NOMO-1 (cell line): ENCODE data around the gene GALNT2.

Source experiments
- DNase-seq, 2 experiments: peaks; one replicate each; lab custom pipeline; 2025; ENCODE audit not compliant: unreplicated experiment in 2 of 2; lab: John Stamatoyannopoulos, UW

The GALNT2 gene

DNA sequence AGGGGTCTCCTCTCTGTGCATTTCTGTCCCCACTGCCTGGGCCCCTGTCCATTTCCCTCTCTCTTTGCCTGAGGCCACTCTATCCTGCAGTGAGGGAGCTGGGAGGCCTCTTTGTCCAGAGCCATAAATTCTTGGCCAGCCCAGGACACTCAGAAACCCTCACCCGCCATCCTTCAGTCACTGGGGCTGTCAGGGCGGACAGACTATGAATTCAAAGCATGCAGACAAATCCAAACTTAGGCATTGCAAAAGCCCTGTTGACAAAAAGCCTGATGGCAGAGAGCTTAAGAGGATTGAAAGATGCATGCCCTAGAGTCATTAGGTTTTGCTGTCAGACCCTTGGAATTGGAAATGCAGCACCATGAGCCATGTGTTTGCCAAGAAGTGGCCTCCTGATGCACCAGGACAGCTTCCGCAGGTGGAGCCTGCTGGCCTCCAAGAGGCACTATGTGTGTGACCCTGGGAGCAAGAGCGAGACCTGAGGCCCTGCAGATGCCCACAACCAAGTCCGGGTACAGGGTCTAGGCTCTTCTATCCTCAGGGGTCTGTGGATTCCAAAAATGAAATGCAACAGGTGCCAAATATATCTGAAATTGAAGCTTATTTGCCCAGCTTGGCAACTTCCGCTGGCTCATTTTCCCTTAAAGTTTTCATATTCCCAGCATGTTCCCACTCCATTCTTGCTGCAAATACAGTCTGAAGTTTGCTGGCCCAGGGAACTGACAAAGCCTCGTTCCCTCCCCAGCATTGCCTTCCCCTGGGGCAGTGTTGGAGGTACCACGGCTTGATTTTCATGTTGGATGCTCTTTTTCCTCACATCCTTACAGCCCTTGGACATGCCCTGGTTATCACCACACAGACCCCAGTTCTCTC is 181.2 kb downstream of the GALNT2 start:
- no peak for DNase-seq

DNA sequence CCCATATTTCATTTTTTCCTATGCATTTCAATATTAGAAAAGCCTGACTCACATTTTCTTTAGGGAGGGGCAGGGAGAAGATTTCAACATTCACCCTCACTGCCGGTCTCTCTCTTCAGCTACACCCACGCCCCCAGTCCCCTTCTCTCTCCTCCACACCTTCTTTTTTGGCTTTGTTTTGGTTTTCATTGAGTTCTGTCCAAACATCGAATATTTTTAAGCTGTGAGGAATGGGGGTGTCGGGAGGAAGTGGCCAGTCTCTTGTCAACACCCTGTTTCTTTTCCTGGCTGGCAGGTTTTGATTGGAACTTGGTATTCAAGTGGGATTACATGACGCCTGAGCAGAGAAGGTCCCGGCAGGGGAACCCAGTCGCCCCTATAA is 181.8 kb downstream of the GALNT2 start:
- no peak for DNase-seq

DNA sequence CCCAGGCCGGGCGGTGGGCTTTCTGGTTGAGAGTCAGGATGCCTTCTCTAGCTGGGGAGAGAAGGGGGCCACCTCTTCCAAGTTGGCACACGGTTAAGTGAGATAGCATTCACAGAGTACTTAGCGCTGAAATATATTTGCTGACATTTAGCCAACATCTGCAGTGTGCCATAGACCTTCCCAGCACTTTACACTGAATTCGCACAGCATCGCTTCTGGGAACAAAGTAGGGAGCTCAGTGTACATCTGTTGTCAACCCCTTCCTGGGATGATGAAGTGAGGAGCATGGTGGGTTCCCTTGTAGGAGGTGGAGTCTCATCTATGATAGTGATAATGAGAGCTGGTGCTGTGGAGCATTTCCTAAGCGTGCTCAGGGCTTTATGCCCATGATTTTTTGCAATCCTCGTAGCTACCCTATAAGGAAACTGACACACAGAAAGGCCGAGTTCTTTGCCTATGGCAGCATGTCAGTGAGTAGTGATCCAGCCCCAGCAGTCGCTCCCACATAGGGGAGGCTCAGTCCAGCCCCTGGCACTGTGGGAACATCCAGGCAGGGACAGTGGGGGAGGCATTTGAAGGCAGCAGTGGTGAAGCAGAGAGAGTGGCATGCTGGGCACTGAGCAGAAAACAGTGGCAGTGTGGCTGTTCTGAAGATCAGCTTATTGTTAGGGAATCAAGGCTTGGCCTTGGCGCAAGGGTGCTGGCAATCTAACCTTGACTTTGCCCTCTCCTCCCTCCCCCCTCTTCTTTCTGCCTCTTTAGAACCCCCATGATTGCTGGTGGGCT is 182.8 kb downstream of the GALNT2 start:
- no peak for DNase-seq

DNA sequence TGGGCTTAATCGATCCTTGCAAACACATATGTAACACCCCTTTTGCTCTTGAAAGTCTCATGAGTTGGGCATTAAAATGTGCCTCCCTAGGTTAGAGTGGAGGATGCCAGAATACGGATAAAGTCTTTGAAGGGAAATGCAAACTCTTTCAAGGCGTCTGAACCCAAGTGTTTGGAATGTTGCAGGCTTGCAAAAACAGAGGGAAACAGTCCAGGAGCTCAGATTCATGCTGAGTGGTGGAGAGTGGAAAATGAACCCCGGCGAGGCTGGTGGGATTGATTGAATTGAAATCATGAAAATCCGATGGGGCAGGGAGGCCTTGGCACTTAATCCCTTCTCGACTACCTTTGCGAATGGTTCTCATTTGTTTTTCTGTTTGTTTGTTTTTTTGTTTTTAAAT is 183.6 kb downstream of the GALNT2 start:
- no peak for DNase-seq

DNA sequence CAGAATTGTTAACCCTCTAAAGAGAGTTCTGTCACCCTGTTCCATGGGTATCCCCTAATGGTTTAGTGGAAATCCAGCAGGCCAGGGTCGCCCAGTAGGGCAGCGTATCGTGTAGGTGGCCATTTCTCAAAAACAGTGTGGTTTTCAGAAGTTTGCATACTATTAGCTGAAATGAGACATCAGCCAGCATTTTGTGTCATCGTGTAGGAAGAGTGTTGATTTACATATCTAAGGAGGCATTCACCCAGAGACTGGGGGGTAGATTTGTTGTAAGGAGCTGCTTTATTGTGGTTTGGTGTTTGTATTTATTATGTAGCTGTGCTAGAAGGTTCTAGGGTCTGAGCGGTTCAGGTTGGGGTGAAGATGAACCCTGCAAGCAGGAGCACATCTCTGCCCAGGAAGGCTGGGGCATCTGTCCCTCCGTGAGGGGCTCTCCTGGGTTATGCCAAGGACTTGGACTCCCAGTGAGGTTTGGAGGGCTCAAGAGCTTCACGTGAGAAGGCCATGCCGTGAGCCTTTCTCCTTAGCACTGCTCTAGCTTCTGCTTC is 184.7 kb downstream of the GALNT2 start:
- no peak for DNase-seq

DNA sequence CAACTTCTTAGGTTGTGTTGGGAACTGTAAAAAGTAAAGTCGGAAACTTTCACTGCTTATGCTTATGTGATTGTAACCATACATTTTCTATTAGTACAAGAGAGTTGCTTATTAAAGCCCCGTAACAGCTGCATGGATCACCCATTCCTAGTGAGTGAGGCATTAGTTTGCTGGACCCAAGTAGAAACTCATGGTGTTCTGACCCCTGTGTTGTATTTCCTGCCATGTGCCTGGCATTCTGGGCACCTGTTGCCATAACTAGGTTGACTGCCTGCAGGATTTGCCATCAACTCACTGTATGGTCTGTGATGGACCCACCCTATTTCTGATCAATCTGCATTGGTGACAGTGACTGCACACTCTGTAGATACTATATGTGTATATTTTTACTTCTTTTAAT is 186.1 kb downstream of the GALNT2 start:
- DNase-seq = no peak

DNA sequence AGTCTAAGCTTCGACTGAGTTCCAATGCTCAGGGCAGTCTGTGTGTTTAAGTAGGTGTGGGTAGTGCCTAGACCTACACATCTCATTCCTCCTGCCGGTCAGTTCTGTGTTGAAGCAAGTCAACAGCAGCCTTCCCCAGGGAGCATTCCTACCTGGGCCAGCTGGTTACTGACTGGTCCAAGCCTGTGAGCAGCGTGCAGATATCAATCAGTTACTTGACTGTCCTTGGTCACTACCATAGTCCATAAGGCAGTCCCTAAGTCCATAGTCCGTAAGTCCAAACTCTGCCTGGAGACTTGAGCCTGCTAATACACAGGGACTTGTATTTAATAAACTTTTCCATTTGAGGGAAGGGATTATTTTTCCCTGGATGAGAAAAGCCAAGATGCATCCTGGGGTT is 187.2 kb downstream of the GALNT2 start:
- no peak for DNase-seq

DNA sequence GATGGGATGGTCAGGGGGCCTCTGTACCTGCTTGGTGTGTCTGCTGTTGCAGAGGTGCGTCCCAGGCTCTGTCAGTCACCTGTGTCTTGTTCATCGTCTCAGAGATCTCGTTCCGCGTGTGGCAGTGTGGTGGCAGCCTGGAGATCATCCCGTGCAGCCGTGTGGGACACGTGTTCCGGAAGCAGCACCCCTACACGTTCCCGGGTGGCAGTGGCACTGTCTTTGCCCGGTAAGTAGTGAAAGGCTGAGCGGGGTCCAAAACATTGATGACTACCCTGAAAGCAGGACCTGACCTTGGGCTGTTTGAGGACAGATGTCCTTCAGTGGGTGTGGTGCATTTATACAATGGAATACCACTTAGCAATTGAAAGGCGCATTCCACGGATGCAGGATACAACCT is 188.1 kb downstream of the GALNT2 start:
- DNase-seq = no peak

DNA sequence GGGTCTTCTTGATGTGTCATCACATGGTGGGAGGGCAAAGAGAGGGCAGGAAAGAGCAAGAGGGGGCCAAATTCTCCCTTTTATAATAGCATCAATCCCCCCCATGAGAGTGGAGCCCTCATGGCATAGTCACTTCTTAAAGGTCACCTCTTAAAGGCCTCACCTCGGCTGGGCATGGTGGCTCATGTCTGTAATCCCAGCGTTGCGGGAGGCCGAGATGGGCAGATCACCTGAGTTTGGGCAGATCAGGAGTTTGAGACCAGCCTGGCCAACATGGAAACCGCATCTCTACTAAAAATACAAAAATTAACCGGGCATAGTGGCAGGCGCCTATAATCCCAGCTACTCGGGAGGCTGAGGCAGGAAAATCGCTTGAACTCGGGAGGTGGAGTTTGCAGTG is 189.0 kb downstream of the GALNT2 start:
- no peak for DNase-seq

DNA sequence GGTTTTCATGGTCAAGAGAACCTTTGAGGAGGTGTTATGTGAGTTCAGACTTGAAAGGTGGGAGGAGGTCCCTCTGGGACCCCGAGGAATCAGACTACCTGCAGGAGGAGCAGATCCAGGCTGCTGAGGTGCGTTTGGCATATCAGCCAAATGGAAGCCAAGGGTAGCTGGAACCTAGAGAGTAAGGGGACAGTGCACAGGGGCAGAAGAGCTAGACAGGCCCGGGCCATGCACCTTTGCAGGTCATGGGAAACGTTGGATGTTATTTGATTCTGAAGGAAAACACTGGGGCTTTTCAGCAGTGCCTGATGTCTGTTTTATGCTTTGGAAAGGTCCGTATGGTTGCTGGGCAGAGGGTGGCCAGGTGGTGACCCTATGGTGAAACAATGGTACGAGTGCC is 189.9 kb downstream of the GALNT2 start:
- no peak for DNase-seq

DNA sequence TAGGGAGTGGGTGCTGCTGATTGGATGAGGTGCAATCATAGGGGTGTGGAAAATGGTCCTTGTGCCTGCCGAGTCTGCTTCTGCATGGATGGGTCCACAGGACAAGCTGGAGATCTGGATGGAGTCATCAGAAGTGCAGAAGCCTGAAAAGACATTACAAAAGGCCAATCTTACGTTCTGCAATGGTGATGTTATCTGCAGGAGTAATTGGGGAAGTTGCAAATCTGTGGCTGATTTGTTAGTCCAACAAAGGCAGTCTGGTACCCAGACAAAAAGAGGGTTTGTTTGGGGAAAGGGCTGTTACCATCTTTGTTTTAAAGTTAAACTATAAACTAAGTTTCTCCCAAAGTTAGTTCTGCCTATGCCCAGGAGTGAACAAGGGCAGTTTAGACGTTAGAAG is 192.6 kb downstream of the GALNT2 start:
- DNase-seq = no peak

DNA sequence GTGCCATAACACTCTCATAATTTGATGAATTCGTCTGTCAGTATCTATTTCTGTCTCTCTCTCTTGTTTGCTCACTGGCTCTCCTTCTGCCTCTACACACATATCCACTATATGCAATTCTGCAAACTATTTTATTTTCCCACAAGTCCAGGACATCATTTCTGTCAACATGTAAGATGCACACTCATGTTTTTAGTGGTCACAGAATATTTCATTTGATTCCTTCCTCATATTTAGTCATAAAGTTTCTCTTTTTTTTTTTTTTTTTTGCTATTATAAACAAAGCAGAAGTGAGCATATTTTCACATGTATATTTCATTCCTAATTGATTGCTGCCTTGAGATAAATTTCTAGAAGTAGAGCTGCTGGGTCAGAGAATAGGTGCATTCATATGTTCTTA is 193.8 kb downstream of the GALNT2 start:
- DNase-seq = no peak

DNA sequence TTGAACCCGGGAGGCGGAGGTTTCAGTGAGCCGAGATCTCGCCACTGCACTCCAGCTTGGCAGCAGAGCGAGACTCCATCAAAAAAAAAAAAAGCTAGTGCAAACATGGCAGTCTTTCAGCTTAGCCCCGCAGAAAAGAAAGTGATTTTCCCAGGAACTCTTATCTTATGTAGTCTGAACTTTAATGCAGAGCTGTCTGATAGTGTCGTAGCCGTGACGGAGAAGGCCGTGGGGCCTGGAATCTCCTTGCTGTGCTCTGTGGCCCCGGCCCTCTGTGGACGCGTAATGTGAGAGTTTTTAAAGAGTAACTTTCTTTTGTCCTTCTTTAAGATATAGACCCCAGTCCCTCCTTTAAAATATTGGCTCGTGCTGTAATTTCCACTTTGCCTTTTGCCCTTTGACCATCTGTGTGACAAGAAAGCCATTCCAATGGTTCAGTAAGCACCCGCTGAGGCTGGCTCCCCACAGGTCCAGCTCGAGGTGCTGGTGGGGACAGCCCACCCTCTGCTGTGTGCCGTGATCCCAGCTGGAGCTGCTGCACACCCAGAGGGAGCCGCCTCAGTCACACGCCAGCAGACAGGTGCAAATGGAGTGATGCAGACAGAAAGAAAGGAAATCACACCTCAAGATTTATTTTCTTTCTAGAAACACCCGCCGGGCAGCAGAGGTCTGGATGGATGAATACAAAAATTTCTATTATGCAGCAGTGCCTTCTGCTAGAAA is 195.1 kb downstream of the GALNT2 start:
- DNase-seq = no peak

DNA sequence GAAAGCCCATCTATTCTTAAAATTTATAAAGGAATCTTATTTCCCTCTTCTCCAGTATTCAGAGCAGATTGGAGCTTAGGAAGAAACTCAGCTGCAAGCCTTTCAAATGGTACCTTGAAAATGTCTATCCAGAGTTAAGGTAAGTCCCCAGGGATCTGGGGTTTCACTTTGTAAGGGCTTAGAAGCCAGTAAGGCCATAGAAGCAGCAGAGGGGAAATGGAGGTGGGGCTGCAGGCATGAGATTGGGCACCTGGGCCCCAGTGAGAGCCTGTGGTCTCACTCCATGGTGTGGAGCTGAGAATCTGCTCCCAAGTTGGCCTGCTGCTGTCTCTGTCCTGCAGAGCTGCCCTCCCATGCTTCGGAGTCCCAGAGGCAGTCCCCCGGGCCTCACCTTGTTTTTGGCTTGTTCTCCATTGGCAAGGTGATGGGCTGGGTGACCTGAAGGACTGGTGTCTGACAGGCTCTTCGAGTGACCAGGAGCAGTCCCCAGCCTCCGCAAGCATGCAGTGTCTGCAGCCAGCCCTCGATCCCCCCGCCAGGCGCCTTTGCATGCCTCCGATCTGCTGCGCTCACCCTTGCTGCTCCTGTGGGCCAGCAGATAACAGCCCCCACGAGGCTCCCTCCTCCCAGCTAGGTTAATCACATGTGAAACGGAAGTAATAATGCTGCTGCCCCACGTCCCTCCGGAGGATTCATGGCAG is 196.0 kb downstream of the GALNT2 start:
- DNase-seq = no peak

DNA sequence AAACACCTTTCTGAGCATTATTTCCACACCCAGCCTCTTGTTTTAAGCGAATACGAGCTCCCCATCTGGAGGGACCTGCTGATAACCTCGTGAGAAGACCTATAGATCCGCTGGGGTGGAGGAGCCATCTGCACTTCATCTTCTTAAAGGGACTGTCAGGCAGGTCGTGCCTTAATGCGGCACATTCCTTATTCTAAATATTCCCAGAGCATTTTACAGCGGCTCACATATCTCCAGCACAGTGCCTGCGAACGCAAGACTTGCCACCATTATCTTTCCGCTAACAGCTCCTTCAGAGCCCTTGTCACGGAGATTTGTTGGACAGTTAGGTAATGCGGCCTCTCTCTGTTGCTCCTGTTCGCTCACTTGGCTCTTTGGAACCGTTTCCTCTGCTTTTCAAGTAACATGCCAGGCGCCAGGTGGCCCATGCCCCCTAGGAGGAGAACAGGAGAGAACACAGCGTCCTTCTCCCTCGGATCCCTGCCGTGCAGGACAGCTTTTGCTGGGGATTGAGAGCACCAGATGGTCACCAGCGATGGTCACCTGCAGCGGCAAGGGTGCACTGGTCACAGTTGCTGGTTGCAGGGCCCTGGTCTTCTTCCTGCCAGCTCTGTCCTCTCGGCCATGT is 196.6 kb downstream of the GALNT2 start:
- DNase-seq = no peak

DNA sequence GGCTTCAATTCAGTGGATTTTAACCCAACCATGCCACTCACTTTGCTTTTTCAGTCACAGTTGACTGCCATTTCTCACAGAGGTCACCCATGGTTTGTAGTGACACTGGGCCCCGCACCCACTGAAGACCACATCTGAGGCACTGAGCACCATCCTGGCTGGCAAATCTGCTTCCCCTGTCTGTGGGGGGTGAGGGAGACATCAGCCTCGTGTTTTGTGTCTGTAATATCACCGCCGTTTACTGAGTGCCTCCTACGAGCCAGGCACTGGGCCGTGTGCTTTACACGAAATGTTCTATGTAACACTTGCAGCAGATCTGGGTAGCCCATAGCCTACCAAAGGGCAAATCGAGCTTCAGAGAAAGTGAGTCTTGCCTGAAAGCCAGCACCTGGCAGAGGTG is 197.3 kb downstream of the GALNT2 start:
- DNase-seq = no peak

DNA sequence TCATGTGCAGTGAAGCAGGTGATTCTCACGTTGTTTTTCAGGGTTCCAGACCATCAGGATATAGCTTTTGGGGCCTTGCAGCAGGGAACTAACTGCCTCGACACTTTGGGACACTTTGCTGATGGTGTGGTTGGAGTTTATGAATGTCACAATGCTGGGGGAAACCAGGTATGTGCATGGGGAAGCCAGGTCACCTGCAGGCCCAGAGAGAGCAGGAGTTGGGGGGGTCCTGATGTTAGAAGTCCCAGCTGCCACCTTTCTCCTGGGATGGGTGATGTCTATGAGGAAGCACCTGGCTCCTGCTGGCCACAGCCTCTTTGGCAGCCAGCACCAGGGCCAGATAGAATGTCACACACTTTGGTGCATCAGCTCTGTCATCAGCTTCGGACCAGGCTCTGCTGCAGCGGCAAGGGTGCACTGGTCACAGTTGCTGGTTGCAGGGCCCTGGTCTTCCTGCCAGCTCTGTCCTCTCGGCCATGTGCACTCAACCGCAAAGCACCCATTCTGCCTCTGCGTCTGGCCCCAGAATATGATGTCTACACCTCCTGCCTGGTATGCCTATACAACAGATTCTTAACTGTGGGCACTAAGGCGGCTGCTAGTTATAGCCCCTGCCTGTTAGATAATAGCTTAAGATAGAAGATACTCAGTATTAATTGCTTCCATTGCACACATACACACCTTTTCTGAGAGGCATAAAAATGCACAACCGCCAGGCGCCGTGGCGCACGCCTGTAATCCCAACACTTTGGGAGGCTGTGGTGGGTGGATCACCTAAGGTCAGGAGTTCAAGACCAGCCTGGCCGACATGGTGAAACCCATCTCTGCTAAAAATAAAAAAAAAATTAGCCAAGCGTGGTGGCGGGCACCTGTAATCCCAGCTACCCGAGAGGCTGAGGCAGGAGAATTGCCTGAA is 198.4 kb downstream of the GALNT2 start:
- no peak for DNase-seq

DNA sequence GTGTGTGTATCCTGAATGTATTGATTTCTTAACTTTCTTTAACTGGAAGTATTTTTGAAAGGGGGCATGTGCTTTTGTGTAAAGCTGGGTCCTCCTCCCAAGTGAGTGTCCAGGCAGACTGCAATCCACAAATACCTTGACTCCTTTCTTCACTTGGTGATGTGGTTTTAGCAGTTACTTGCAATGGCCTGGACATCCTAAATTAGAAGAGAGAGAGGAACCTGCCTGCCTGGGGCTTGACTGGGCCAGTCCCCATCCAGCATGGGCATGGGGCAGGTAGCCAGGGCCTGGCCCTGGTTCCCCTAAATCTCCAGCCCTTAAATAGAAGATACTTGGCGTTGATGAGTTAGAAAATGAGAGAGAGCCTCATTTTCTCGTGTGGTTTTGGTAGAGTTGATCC is 199.4 kb downstream of the GALNT2 start:
- DNase-seq = no peak
